Measurements from ENCODE around the gene SOWAHA. TPM values are rescaled to one million over a fixed set of nuclear protein-coding genes. Genes with fewer than 3 reads are reported as not detected.

SOWAHA gene
- total RNA-seq, 1 experiment from 2014 or later: 0.20 TPM

DNA sequence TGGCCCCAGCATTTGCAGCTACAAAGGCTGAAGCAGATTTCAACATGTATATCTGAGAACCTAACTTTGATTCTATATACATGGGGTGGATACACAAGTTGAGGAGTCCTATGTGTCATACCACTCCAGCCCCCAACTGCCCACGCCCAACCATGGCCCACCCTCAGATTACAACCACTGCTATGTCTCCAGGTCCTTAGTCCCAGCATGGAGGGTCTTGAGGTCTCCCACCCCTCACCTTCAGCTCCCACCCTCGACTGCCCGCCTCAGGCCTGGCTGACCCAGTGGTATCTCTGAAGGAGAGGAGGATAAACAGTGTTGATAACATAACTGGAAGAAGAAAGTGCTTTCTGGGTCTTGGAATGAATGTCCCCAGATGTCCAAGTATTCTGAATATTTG is 8.2 kb downstream of the SOWAHA start:
- WGBS (ENCODE audit: extremely low coverage, insufficient read length, low lambda C conversion rate): no CpG with 5 or more reads among the region's 3 CpGs

More for the DNA sequence above, 8.2 kb downstream of the SOWAHA start:
- Mint-ChIP-seq H3K4me1 (peaks cover 12 to 23% of the 10 kb centered on the region in 2 experiments), H3K27ac (no peak overlapping the region), H3K9me3 (no peaks in the 10 kb centered on the region), H3K4me3 (no peak overlapping the region), H3K27me3 (ENCODE audit: low read depth) (peaks cover 65% of the 10 kb centered on the region), H3K36me3 (ENCODE audit: insufficient read depth in 1 of 3, low read depth in 3 of 3) (peaks cover 3 to 6% (median 4%) of the 10 kb centered on the region in 3 experiments; a peak in 6 of 7 replicates)
- Histone ChIP-seq H3K4ac (ENCODE audit: low read depth, low read length) (no peak overlapping the region), H4K5ac (ENCODE audit: insufficient read length, low read depth, low read length) (no peak overlapping the region), H2AK5ac (ENCODE audit: insufficient read length, low read length) (no peak overlapping the region), H2BK20ac (ENCODE audit: low read depth, low read length, poor library complexity, severe bottlenecking) (no peak overlapping the region), H2AFZ (ENCODE audit: low read length) (no peak overlapping the region), H2BK12ac (ENCODE audit: insufficient read length, low read depth, low read length) (no peak overlapping the region), H3K18ac (ENCODE audit: insufficient read length, low read depth, low read length) (no peak overlapping the region), H3K23ac (ENCODE audit: insufficient read length, low read depth, low read length) (no peak overlapping the region), H4K91ac (ENCODE audit: insufficient read length, low read depth, low read length) (no peak overlapping the region), H3K27me3 (ENCODE audit: insufficient read depth, low read length) (peaks cover 9% of the 10 kb centered on the region; the same call in 1 of the 2 replicates), H3K4me2 (ENCODE audit: insufficient read depth, insufficient read length, low read length) (no peak overlapping the region), H2BK5ac (ENCODE audit: insufficient read length, low read length) (no peak overlapping the region), H4K20me1 (ENCODE audit: control insufficient read depth, insufficient read depth, insufficient read length) (no peaks in the 10 kb centered on the region), H3T11ph (ENCODE audit: low read length) (no peak overlapping the region), H3K9me3 (ENCODE audit: control insufficient read depth, low read depth, low read length) (no peaks in the 10 kb centered on the region), H3K14ac (ENCODE audit: insufficient read depth, low read length) (no peak overlapping the region), H3K79me1 (ENCODE audit: insufficient read depth, low read depth, low read length, poor library complexity, severe bottlenecking) (no peaks in the 10 kb centered on the region), H2BK120ac (ENCODE audit: low read depth, low read length, poor library complexity, severe bottlenecking) (no peak overlapping the region), H3K4me1 (ENCODE audit: insufficient read depth, low read length) (peaks cover 3% of the 10 kb centered on the region), H3K23me2 (ENCODE audit: insufficient read length, low read depth, low read length, poor library complexity, severe bottlenecking) (peaks cover 14% of the 10 kb centered on the region), H3K27ac (ENCODE audit: insufficient read length, low read depth, low read length) (no peak overlapping the region), H3K9ac (ENCODE audit: extremely low read depth, insufficient read length, low read length) (no peak overlapping the region), H2BK15ac (ENCODE audit: low read depth, low read length) (no peak overlapping the region), H3K56ac (ENCODE audit: insufficient read length, low read depth, low read length) (no peak overlapping the region), H4K8ac (replicated peaks; ENCODE audit: insufficient read length, low read depth, low read length) (no peak overlapping the region), H3K79me2 (ENCODE audit: insufficient read depth, low read length) (no peaks in the 10 kb centered on the region)
- DNase-seq: no peak
- TF ChIP-seq, protein P1, sequence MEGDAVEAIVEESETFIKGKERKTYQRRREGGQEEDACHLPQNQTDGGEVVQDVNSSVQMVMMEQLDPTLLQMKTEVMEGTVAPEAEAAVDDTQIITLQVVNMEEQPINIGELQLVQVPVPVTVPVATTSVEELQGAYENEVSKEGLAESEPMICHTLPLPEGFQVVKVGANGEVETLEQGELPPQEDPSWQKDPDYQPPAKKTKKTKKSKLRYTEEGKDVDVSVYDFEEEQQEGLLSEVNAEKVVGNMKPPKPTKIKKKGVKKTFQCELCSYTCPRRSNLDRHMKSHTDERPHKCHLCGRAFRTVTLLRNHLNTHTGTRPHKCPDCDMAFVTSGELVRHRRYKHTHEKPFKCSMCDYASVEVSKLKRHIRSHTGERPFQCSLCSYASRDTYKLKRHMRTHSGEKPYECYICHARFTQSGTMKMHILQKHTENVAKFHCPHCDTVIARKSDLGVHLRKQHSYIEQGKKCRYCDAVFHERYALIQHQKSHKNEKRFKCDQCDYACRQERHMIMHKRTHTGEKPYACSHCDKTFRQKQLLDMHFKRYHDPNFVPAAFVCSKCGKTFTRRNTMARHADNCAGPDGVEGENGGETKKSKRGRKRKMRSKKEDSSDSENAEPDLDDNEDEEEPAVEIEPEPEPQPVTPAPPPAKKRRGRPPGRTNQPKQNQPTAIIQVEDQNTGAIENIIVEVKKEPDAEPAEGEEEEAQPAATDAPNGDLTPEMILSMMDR (conservative IDR thresholded peaks at IDR 0.05): no peak
